ENCODE measurements around the gene ABR.

ABR gene

DNA sequence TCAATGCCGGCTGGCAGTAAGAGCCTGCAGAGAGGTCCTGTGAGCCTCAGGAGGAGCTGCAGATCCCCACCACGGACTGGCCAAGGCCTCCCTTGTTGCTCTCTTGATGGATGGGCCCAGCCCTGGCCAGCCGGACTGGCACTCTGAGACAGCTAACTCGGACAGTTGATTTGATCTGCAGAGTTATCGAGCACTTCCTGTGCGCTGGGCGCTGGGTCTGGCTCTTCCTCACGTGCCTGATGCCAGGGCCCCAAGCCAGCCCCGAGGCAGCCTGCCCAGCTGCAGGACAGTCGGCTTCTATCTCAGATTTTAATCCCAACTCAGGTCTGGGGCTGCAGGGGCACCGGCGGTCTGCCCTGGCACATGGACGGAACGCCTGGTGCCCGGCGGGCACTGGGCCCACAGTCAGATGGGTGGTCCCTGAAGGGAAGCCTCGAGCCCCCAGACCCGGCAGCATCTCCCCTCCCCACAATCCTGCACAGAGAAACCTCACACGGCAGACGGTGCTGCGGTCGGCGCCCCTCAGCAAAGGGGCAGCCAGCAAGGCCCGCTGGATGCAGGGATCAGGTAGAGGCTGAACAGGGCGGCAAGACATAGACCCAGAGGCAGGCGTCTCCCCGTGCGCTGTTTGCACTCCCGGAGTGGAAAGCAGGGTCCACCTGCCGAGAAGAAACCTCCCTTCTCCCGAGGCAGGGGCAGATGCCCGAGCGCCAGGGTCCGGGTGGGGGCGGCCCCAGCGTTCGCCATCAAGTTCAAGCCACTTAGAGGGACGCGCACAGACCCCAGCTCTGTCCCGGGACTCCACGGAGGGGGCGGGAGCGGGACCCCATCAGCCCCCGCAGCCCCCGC, 148.9 kb downstream of the ABR start:
- DNase-seq (ENCODE audit: low read depth in 3 of 3), result no peak

DNA sequence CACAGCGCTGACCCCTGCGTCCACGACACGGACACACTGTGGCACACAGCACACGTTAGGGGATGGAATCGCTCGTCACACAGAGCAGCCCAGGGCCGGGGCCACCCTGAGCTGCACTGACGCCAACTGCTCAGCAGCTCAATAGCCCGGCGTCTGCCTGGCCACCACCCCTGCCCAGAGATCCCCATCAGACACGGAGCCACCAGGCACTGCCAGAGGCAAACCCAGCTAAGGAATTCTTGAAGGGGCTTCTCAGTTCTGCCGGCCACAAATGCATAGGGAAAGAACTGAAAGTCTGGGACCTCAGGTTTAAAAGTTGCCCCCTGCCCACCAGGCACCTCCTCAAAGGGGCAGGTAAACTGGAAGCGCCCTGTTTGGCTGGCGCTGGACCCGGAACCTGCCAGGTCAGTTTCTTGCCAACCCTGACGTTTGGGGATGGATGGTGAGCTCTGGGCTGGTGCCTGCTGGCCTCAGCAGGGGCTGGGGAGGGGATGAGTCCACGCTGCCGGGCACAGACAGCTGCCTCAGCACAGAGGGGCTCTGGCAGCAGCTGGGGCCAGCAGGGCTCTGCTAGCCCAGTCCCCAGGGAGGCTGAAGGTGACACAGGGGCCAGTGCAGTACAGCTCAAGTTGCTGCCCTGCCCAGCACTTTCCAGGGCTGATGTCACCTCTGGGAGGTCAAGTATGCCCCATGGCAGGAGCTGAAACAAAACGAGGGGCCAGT, 149.7 kb downstream of the ABR start:
- DNase-seq (ENCODE audit: low read depth in 3 of 3), result no peak

DNA sequence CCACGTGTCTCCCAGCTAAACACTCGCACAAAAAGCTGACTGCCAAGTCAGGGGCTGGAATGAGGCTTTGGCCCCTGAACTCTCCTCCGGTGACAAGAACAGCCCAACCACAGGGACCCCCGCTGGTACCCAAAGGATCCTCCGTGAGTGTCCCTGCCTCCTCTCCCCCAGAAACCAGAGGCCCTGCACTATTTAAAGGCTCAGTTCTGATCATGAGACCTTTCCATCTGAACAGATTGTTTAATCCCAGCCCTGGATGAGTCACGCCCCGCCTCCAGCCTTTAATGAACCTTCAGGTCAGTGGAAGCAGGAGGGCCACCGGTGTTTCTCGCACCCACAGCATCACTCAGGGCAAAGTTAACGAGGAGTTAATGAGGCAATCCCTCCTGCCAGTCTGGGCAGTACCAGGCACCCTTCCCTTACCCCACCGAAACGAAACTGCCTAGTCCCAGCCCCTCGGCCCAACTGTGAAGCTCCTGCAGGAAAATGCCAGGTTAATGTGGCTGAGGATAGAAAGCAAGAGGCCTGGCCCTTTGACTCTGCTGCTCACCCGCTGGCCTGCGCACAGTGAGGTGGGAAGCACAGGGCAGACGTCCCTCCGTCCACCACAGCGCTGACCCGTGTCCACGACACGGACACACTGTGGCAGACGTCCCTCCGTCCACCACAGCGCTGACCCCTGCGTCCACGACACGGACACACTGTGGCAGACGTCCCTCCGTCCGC, 150.4 kb downstream of the ABR start:
- no peak for DNase-seq (ENCODE audit: low read depth in 3 of 3)

DNA sequence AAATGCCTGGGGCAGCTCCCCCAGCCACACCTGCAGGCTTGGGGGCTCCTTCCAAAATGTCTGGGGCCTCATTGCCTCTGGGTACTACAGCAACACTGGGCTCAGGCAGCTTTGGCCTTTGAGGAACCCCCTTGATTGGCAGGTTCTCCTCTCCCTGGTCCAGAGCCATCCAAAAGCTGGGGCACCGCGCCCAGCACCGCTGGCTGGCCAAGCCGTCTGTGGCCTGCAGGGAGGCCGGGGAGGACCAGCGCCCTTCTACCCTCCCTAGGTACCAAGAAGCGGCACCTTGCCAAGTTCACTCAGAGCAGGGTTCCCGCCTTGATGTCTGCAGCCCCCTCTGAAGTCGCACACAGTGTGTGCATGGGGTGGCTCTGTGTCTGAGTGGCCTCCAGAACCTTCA, 152.7 kb downstream of the ABR start:
- DNase-seq (ENCODE audit: low read depth in 3 of 3), result no peak

GRCh38 chr17:1026599-1026975, 153.2 kb downstream of the ABR start:
- no peak for DNase-seq (ENCODE audit: low read depth in 3 of 3)

- no peak for DNase-seq (ENCODE audit: low read depth in 3 of 3)
These were observed 153.8 kb downstream of the ABR start for GRCh38 chr17:1025733-1026598.

GRCh38 chr17:1024076-1024475, 155.7 kb downstream of the ABR start:
- DNase-seq (ENCODE audit: low read depth in 3 of 3), result no peak

DNA sequence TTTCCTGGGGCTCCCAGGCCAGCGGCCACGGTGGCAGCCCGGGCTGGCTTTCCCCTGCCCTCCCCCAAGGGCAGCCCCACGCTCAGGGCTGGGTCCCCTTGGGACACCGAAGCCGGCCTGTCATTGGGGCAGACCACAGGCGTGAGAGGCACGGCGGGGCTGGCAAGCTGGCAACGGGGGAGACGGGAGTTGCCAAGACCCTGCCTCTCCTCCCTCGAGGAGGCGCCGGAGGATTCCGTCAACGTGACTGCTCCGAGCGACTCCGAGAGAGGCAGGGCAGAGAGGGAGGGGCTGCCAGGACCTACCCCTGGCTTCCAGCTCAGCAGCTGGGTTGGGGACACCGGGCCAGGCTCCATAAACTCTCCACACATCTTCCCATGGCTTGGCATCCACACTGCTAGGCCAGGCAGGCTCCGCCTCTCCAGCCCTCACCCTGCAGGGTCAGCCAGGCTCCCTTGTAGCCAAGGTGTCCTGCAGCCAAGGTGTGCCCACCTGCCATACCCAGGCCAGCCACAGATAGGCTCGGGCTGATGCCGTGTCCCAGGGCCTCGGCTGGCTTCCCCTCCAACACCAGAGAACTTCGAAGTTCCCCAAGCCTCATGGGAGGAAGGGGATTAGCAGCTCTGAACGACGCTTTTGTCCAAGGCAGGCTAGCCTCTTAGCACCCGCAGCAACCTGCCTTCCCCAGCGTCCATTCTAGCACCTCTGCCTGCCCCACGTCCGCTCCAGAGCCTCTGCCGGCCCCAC, 157.3 kb downstream of the ABR start:
- DNase-seq (ENCODE audit: low read depth in 3 of 3), result no peak

GRCh38 chr17:1021147-1021546, 158.6 kb downstream of the ABR start:
- no peak for DNase-seq (ENCODE audit: low read depth in 3 of 3)

- no peak for DNase-seq (ENCODE audit: low read depth in 3 of 3)
These were observed 160.3 kb downstream of the ABR start for GRCh38 chr17:1019451-1019850.

- no peak for DNase-seq (ENCODE audit: low read depth in 3 of 3)
These were observed 161.2 kb downstream of the ABR start for GRCh38 chr17:1018547-1018946.

DNA sequence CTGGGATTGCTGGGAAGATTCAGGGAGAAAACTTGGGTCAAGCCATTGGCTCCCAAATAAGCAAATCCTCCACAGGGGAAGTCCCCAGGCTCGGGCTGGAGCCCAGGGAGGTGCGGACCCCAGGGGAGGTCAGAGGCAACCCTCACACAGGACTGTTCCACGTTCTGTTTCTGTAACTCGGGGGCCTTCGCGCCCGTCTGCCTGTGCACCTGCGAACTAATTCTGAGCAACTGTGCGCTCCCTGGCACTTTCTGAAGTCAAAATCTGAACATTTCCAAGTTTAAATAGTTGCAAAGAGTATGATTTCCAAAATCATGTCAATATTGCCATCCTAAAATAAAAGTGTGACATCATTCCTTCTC, 166.1 kb downstream of the ABR start:
- no peak for DNase-seq (ENCODE audit: low read depth in 3 of 3)

GRCh38 chr17:1012823-1013728, 166.7 kb downstream of the ABR start:
- DNase-seq (ENCODE audit: low read depth in 3 of 3), result no peak

DNA sequence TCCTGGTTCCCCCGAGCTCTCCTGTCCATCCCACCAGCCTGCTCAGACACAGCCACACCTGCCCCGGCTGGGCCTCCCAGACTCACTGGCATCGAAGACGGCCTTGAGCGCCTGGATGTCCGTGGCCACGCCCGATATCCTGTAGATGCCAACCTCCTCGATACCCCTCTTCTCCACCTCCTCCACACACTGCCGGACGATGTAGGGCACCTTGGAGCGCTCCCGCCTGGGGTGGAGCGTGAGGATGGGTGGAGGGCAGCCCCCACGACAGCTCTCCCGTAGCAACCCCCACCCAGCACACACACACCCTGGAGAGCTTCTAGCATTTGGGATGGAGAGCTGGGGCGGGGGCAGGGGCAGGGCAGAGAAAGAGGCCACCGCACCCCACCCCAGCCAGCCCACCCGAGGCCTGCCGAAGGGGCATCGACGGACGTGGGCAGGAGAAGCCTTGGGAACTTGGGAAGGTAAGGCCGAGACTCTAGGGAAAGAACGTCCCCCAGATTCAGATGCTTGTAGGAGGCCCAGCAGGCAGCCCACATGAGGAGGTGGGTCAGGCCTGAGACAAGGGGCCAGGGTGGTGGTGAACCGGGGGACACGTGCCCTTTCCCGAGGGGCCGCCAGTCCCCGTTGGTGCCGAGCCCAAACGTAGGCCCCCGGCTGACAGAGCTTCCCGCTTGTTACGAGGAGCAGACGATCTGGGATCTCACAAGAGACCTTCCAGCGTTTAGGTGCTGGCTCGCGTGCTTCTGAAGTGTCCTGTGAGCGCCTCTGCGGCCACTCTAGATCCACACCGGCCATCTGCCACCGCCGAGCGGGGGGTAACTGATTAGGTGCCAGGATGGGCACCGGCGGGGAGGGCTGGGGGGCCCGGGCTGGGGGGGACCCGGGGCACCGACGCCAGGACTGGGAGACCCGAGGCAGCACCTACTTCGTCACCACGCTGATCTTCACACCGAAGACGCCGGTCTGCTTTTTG, 167.7 kb downstream of the ABR start:
- no peak for DNase-seq (ENCODE audit: low read depth in 3 of 3)

- no peak for DNase-seq (ENCODE audit: low read depth in 3 of 3)
These were observed 168.6 kb downstream of the ABR start for GRCh38 chr17:1011138-1011537.

- no peak for DNase-seq (ENCODE audit: low read depth in 3 of 3)
These were observed 169.2 kb downstream of the ABR start for GRCh38 chr17:1010586-1010985.

- DNase-seq (ENCODE audit: low read depth in 3 of 3), result no peak
These were observed 169.7 kb downstream of the ABR start for GRCh38 chr17:1010086-1010450.

GRCh38 chr17:1009229-1010085, 170.3 kb downstream of the ABR start:
- no peak for DNase-seq (ENCODE audit: low read depth in 3 of 3)
